Caco-2 (cell line): ENCODE measurements around the gene CNTNAP4. TPM values are rescaled to one million over a fixed set of nuclear protein-coding genes. Genes with fewer than 3 reads are reported as not detected.

Source experiments
- BruUV-seq: library from RNA; stranded (reverse); fragments of 400-500 nt; replicated peaks from 2 replicates; lab custom pipeline; 2021; lab: Mats Ljungman, UMichigan
- CTCF ChIA-PET: fragments of 300-600 bp; sonication (Branson Sonifier 250); formaldehyde crosslinking; loops from one replicate; lab custom pipeline; 2022; ENCODE audit warnings: antibody characterized with exemption; lab: Charles Lee
- POLR2A ChIA-PET: fragments of 300-600 bp; sonication (Branson Sonifier 250); formaldehyde crosslinking; loops from one replicate; lab custom pipeline; 2022; ENCODE audit warnings: antibody characterized with exemption; lab: Charles Lee
- DNase-seq, 2 experiments: peaks; one replicate each; pipeline versions ENCODE4 v3.0.0 to v3.0.0-alpha.2; 2020 to 2022
- H3K27me3 ChIP-seq: replicated peaks from 2 replicates; pipeline ENCODE4 v1.6.0; 2011; ENCODE audit warnings: low read length; ENCODE audit not compliant: control insufficient read depth, insufficient read depth
- H3K36me3 ChIP-seq: 2 replicates; pipeline ENCODE4 v1.5.1; 2011; ENCODE audit warnings: low read length; ENCODE audit not compliant: control insufficient read depth, insufficient read depth
- H3K4me1 ChIP-seq: fragments of 250-450 bp; sonication (Bioruptor Pico); 2 replicates; pipeline ENCODE4 v1.5.1; 2020; ENCODE audit warnings: mild to moderate bottlenecking
- H3K4me3 ChIP-seq: 2 replicates; pipeline ENCODE4 v1.5.1; 2011; ENCODE audit warnings: low read depth, mild to moderate bottlenecking, control low read depth, low read length
- H3K9me3 ChIP-seq: fragments of 250-450 bp; sonication (Bioruptor Pico); 2 replicates; pipeline ENCODE4 v1.5.1; 2020; ENCODE audit warnings: mild to moderate bottlenecking, moderate library complexity
- H3K27ac Mint-ChIP-seq: one replicate; pipeline ENCODE4 v1.8.0; 2022; ENCODE audit warnings: mixed read lengths; ENCODE audit not compliant: unreplicated experiment
- H3K27me3 Mint-ChIP-seq: one replicate; pipeline ENCODE4 v1.8.0; 2022; ENCODE audit warnings: mixed read lengths; ENCODE audit not compliant: insufficient read depth, unreplicated experiment
- H3K36me3 Mint-ChIP-seq: one replicate; pipeline ENCODE4 v1.8.0; 2022; ENCODE audit warnings: mild to moderate bottlenecking, mixed read lengths; ENCODE audit not compliant: insufficient read depth, unreplicated experiment
- H3K4me1 Mint-ChIP-seq: one replicate; pipeline ENCODE4 v1.8.0; 2022; ENCODE audit warnings: low read depth, mixed read lengths; ENCODE audit not compliant: unreplicated experiment
- H3K4me3 Mint-ChIP-seq: one replicate; pipeline ENCODE4 v1.8.0; 2022; ENCODE audit warnings: mild to moderate bottlenecking, moderate library complexity, mixed read lengths; ENCODE audit not compliant: unreplicated experiment
- H3K9me3 Mint-ChIP-seq: one replicate; pipeline ENCODE4 v1.8.0; 2022; ENCODE audit warnings: mixed read lengths; ENCODE audit not compliant: unreplicated experiment
- intact Hi-C: fragments of 100-400 bp; cut with micrococcal nuclease; formaldehyde crosslinking; loops from one replicate; pipeline ENCODE4 v1.10.0; 2022; ENCODE audit not compliant: unreplicated experiment
- total RNA-seq: library from RNA; stranded (reverse); gene quantifications from 2 replicates; pipeline ENCODE4 v1.2.3, GENCODE V29; 2022
- TF ChIP-seq, protein P1 (sequence below), 2 experiments: fragments of 200-600 bp in 1 of 2; IDR thresholded peaks; 1 replicate in 1 of 2; 2 replicates in 1 of 2; pipeline versions ENCODE4 v1.5.1 to v1.8.0; 2011 to 2022; ENCODE audit warnings: antibody characterized with exemption in 1 of 2, control low read depth in 1 of 2, inconsistent platforms in 1 of 2, low read depth in 1 of 2, low read length in 1 of 2, mild to moderate bottlenecking in 1 of 2, moderate library complexity in 1 of 2; ENCODE audit not compliant: insufficient read depth in 1 of 2, severe bottlenecking in 1 of 2, unreplicated experiment in 1 of 2

The CNTNAP4 gene
- total RNA-seq, 1 experiment from 2014 or later = not detected

DNA sequence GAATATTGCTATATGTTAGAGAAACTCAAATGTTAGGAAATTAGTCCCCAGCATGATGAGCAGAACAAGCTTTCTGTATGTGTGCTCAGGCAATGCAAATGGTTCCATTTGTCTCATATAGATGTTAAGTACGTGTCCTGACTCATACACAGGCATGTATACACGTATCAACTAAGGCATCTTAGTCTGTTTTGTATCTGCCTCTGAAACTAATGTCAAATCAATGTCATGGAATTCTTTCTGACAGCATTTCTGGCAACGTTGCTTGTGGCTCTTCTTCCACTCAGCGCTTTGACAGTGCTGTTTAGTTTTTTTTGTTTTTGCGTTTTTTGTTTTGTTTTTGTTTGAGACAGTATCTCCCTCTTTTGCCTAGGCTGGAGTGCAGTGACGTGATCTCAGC is 111.9 kb downstream of the CNTNAP4 start:
- CTCF ChIA-PET = no interaction called here
- Mint-ChIP-seq H3K27me3 (no peaks in the 10 kb centered on the region), H3K4me1 (no peaks in the 10 kb centered on the region), H3K4me3 (no peak overlapping the region), H3K36me3 (no peaks in the 10 kb centered on the region), H3K9me3 (no peaks in the 10 kb centered on the region), H3K27ac (no peak overlapping the region)
- DNase-seq = no peak
- Histone ChIP-seq H3K27me3 (no peaks in the 10 kb centered on the region), H3K4me1 (no peaks in the 10 kb centered on the region), H3K36me3 (no peaks in the 10 kb centered on the region), H3K4me3 (no peak overlapping the region), H3K9me3 (no peaks in the 10 kb centered on the region)
- intact Hi-C loops = no loop called here
- TF ChIP-seq, protein P1, sequence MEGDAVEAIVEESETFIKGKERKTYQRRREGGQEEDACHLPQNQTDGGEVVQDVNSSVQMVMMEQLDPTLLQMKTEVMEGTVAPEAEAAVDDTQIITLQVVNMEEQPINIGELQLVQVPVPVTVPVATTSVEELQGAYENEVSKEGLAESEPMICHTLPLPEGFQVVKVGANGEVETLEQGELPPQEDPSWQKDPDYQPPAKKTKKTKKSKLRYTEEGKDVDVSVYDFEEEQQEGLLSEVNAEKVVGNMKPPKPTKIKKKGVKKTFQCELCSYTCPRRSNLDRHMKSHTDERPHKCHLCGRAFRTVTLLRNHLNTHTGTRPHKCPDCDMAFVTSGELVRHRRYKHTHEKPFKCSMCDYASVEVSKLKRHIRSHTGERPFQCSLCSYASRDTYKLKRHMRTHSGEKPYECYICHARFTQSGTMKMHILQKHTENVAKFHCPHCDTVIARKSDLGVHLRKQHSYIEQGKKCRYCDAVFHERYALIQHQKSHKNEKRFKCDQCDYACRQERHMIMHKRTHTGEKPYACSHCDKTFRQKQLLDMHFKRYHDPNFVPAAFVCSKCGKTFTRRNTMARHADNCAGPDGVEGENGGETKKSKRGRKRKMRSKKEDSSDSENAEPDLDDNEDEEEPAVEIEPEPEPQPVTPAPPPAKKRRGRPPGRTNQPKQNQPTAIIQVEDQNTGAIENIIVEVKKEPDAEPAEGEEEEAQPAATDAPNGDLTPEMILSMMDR (IDR thresholded peaks at IDR 0.05; ENCODE audit: insufficient read depth in 1 of 2, low read depth in 1 of 2, low read length in 1 of 2, severe bottlenecking in 1 of 2, unreplicated experiment in 1 of 2) = no peak
- BruUV-seq = no TSS peak
- POLR2A ChIA-PET = no interaction called here

DNA sequence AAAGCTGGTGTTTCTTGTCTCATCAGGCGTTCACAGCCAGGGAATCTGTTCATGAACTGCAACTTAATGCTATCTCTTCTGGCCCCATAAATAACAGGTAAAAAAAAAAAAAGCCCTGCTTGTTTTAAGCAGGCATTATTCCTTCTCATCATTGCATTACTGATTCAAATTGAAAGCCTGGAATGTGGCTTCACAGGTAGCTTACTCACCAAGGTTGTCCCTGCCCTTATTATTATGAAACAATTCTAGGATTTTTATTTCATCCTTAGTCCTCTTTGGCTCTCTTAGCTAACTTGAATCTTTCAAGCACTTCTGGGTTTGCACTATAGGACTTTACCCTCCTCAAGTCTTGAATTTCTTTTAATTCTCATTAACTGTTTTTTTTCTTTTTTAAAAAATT is 113.3 kb downstream of the CNTNAP4 start:
- H3K27me3 ChIP-seq = no peaks in the 10 kb centered on the region
- Mint-ChIP-seq H3K27me3 (no peaks in the 10 kb centered on the region), H3K27ac (no peak overlapping the region), H3K4me1 (no peaks in the 10 kb centered on the region), H3K36me3 (no peaks in the 10 kb centered on the region), H3K4me3 (no peak overlapping the region), H3K9me3 (no peaks in the 10 kb centered on the region)
- H3K36me3 ChIP-seq = no peaks in the 10 kb centered on the region
- no peaks in the 10 kb centered on the region for H3K9me3 ChIP-seq
- BruUV-seq = no TSS peak
- TF ChIP-seq, protein P1 (IDR thresholded peaks at IDR 0.05; ENCODE audit: insufficient read depth in 1 of 2, low read depth in 1 of 2, low read length in 1 of 2, severe bottlenecking in 1 of 2, unreplicated experiment in 1 of 2) = no peak
- intact Hi-C loops = no loop called here
- peaks cover 5% of the 10 kb centered on the region; the same call in 1 of the 2 replicates for H3K4me1 ChIP-seq
- DNase-seq = no peak
- POLR2A ChIA-PET = no interaction called here
- CTCF ChIA-PET = no interaction called here
- H3K4me3 ChIP-seq = no peak overlapping the region

DNA sequence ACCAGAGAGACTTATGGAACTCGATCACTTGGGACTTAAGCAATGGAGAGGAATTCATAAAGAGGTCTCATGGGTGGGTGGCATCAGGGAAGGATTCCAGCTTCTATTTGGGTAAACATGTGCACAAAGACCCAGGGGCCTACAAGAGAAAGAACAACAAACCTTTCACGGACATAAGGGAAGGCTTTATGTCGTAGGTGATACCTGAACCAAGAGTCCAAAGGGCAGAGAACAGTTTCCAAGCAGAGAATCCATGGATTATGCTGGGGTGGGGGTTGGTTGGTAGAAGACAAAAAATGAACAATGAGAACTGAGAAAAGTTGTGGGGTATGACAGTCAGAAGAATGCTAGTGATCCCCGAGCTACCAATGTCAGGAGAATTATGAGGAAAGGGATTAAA is 119.8 kb downstream of the CNTNAP4 start:
- Mint-ChIP-seq H3K9me3 (no peaks in the 10 kb centered on the region), H3K36me3 (no peaks in the 10 kb centered on the region), H3K27me3 (peaks cover 2% of the 10 kb centered on the region), H3K4me1 (peaks cover 9% of the 10 kb centered on the region), H3K27ac (no peak overlapping the region), H3K4me3 (no peak overlapping the region)
- Histone ChIP-seq H3K27me3 (no peaks in the 10 kb centered on the region), H3K9me3 (no peaks in the 10 kb centered on the region), H3K36me3 (no peaks in the 10 kb centered on the region), H3K4me1 (peaks cover 12% of the 10 kb centered on the region), H3K4me3 (no peak overlapping the region)
- intact Hi-C loops = no loop called here
- no TSS peak for BruUV-seq
- DNase-seq = no peak
- POLR2A ChIA-PET = no interaction called here
- CTCF ChIA-PET = no interaction called here
- TF ChIP-seq, protein P1 (IDR thresholded peaks at IDR 0.05; ENCODE audit: insufficient read depth in 1 of 2, low read depth in 1 of 2, low read length in 1 of 2, severe bottlenecking in 1 of 2, unreplicated experiment in 1 of 2) = no peak
